GM12801 (cell line): Measurements from ENCODE around the gene PMVK.

Experiments used
- TF ChIP-seq, protein P1 (sequence below): IDR thresholded peaks from one replicate; pipeline ENCODE4 v1.5.1; 2011; ENCODE audit warnings: control low read depth; ENCODE audit not compliant: insufficient read length; ENCODE audit errors: extremely low read depth

PMVK gene

DNA sequence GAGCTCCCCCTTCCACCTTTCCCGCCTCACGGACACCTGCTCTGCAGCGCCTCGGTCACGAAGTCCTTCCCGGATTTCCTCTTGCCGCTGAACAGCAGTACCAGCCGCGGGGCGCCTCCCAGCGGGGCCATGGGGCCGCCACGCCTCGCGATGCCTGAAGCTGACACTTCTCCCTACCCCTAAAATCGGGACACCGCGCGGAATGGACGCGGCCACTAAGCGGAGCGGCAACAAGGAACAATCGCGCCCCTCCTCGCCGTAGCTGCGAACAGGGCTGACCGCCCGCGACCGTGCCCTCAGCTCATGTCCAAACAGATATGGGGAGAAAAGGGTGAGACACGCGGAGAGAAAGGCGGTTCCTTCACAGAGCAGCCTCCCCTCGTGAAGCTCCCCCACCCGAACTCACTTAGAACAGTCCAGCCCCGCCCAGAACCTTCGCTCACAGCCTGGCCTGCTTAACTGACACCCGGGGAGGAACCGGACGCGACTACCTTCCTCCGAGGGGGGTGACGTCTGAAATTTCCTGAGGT is at the start of gene PMVK:
Gene PMVK, minus strand, starts transcription at position 165 of the 530 bp plus-strand sequence. Its CDS starts 34 bp downstream, at position 131.
- TF ChIP-seq, protein P1, sequence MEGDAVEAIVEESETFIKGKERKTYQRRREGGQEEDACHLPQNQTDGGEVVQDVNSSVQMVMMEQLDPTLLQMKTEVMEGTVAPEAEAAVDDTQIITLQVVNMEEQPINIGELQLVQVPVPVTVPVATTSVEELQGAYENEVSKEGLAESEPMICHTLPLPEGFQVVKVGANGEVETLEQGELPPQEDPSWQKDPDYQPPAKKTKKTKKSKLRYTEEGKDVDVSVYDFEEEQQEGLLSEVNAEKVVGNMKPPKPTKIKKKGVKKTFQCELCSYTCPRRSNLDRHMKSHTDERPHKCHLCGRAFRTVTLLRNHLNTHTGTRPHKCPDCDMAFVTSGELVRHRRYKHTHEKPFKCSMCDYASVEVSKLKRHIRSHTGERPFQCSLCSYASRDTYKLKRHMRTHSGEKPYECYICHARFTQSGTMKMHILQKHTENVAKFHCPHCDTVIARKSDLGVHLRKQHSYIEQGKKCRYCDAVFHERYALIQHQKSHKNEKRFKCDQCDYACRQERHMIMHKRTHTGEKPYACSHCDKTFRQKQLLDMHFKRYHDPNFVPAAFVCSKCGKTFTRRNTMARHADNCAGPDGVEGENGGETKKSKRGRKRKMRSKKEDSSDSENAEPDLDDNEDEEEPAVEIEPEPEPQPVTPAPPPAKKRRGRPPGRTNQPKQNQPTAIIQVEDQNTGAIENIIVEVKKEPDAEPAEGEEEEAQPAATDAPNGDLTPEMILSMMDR, result no peak

DNA sequence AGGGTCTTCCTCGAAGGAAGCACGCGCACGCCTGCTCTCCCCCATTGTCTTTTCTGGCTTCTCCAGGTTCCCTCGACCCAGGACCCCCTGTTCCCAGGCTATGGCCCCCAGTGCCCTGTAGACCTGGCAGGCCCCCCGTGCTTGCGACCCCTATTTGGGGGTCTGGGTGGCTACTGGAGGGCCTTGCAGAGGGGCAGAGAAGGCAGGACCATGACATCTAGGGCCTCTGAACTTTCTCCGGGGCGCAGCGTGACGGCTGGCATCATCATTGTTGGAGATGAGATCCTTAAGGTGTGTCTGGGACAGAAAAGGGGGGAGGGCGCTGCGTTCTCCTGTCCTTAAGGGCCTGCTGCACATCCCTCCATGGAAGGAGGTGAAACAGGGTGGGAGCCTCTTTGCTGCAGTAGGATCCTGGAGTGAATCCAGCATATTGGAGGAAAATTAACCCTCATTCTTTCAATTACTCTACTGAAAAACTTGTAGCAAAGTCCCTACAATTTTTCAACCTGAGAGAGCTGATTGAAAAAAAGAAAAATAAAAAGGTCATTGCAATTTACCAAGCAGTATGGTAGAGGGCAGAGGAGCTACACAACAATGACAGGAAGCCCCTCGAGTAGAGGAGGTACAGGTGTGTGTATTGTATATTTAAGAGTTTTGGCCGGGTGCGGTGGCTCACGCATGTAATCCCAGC is 47.4 kb upstream of the PMVK start:
- TF ChIP-seq, protein P1, result no peak

DNA sequence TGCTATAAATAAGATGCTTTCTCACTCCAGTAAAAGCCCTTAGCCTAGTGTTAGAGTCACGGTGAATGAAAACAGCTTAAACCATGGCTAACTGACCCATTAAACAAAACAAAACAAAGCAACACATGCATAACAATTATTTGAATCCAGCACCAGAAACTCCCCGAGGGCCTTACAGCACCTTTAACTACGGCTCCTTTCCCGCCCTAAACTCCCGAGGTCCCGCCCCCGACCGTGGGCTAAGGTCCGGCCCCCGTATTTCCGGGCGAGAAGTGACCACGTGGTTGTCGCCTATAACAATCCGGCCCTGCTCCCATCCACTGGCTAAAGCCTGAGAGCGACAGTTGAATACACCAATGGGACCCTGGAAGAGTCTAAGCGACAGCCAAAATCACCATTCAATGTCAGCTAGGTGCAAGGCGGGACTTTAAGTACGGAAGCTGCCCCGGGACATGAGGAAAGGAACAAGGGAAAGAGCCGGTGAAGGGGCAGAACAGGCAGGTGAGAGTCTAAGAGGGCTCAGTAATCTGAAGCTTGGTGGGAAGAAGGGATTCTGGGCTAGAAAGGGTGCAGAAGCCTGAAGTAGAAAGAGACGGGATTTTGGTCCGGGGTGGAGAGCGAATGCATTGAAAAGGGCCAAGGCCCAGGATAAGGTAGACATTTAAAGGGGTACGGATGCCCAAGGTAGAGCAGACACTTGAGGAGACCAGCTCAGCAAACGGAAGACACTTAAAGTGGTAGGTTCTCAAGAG is 46.6 kb upstream of the PMVK start, which contains the start of gene FLAD1:
Gene FLAD1, plus strand, starts transcription at position 448 of the 752 bp plus-strand sequence. CDS start 351 bp downstream, outside the sequence.
- TF ChIP-seq, protein P1, result no peak

GRCh38 chr1:154982341-154982740 is 45.8 kb upstream of the PMVK start:
- TF ChIP-seq, protein P1, result no peak

DNA sequence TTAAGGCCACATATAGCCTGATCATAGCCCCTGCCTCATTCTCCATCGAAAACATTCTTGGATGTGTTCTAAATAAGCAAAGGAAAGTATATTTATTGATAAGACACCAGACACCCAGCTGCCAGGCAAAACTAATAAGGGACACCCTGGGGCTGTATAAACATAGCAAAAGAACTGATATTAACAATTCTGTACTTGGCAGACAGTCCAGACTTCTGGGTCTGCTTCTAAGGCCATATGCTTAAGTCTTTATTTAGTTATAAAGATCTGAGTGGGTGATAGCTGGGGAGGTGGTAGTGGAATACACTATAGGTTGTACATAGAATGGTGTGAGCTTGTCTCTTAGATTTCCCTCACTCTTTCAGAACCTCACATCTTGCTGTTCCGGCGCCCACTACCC is 41.8 kb upstream of the PMVK start:
- TF ChIP-seq, protein P1, result no peak

GRCh38 chr1:154975409-154976059 is 39.0 kb upstream of the PMVK start:
- TF ChIP-seq, protein P1, result no peak
